HG03135 (cell line): ENCODE measurements around the gene XXYLT1.
"Not testable (repeated sequence)": the region's sequence is repeated elsewhere in the genome, so short reads cannot be mapped to it uniquely, and the experiment has no call there.

Experiments
- ATAC-seq: cut with Tn5 transposase; IDR thresholded peaks from one replicate; pipeline ENCODE4 v1.9.1; 2021; ENCODE audit warnings: mild to moderate bottlenecking, moderate library complexity; ENCODE audit not compliant: unreplicated experiment

The XXYLT1 gene

GRCh38 chr3:195037586-195037985 is 233.4 kb downstream of the XXYLT1 start:
- not testable (repeated sequence) for ATAC-seq

GRCh38 chr3:195036974-195037373 is 234.0 kb downstream of the XXYLT1 start:
- ATAC-seq = no peak

- no peak for ATAC-seq
Observed at GRCh38 chr3:195036574-195036973, 234.4 kb downstream of the XXYLT1 start.

- ATAC-seq = no peak
Observed at GRCh38 chr3:195036203-195036505, 234.8 kb downstream of the XXYLT1 start.

- ATAC-seq = no peak
Observed at GRCh38 chr3:195035345-195036202, 235.4 kb downstream of the XXYLT1 start.

- no peak for ATAC-seq
Observed at GRCh38 chr3:195034541-195034940, 236.4 kb downstream of the XXYLT1 start.

- no peak for ATAC-seq
Observed at GRCh38 chr3:195034101-195034500, 236.9 kb downstream of the XXYLT1 start.

- ATAC-seq = no peak
Observed at GRCh38 chr3:195033531-195034091, 237.3 kb downstream of the XXYLT1 start.

- ATAC-seq = no peak
Observed at GRCh38 chr3:195032955-195033354, 238.0 kb downstream of the XXYLT1 start.

GRCh38 chr3:195032106-195032759 is 238.7 kb downstream of the XXYLT1 start:
- no peak for ATAC-seq

GRCh38 chr3:195031574-195032003 is 239.4 kb downstream of the XXYLT1 start:
- no peak for ATAC-seq

GRCh38 chr3:195030791-195031321 is 240.1 kb downstream of the XXYLT1 start:
- ATAC-seq = no peak

GRCh38 chr3:195028877-195029606 is 241.9 kb downstream of the XXYLT1 start:
- ATAC-seq = no peak

GRCh38 chr3:195025884-195026200 is 245.1 kb downstream of the XXYLT1 start:
- no peak for ATAC-seq

GRCh38 chr3:195025056-195025883 is 245.7 kb downstream of the XXYLT1 start:
- ATAC-seq = no peak

- no peak for ATAC-seq
Observed at GRCh38 chr3:195023989-195024388, 247.0 kb downstream of the XXYLT1 start.

GRCh38 chr3:195023576-195023975 is 247.4 kb downstream of the XXYLT1 start:
- ATAC-seq = no peak

GRCh38 chr3:195021692-195022091 is 249.3 kb downstream of the XXYLT1 start:
- ATAC-seq = no peak

- ATAC-seq = no peak
Observed at GRCh38 chr3:195020921-195021320, 250.0 kb downstream of the XXYLT1 start.

GRCh38 chr3:195020185-195020584 is 250.8 kb downstream of the XXYLT1 start:
- ATAC-seq = no peak
